ENCODE data around the gene PHRF1.
A peak's percentile ranks its signal among the peaks of the same experiment; 100 is the strongest.

The PHRF1 gene

GRCh38 chr11:592501-592900 lies 16.2 kb downstream of the PHRF1 start:
- H3K36me3 Mint-ChIP-seq (ENCODE audit: insufficient read depth) = peaks cover 69% of the 10 kb centered on the region
- no peak overlapping the region for H3K4me3 Mint-ChIP-seq
- peaks cover 18% of the 10 kb centered on the region for H3K4me1 Mint-ChIP-seq
- H3K27me3 Mint-ChIP-seq = no peaks in the 10 kb centered on the region
- ATAC-seq (replicated peaks; ENCODE audit: extremely low read depth, poor library complexity, severe bottlenecking) = no peak
- no peaks in the 10 kb centered on the region for H3K9me3 Mint-ChIP-seq
- no peak for DNase-seq (ENCODE audit: low spot score in 2 of 2)
- H3K27ac Mint-ChIP-seq (ENCODE audit: low read depth) = no peak overlapping the region

GRCh38 chr11:592918-593317 lies 16.6 kb downstream of the PHRF1 start:
- H3K27ac Mint-ChIP-seq (ENCODE audit: low read depth) = no peak overlapping the region
- no peaks in the 10 kb centered on the region for H3K27me3 Mint-ChIP-seq
- H3K9me3 Mint-ChIP-seq = no peaks in the 10 kb centered on the region
- ATAC-seq (replicated peaks; ENCODE audit: extremely low read depth, poor library complexity, severe bottlenecking) = no peak
- H3K4me3 Mint-ChIP-seq = no peak overlapping the region
- DNase-seq (ENCODE audit: low spot score in 2 of 2) = no peak
- peaks cover 14% of the 10 kb centered on the region for H3K4me1 Mint-ChIP-seq
- H3K36me3 Mint-ChIP-seq (ENCODE audit: insufficient read depth) = peaks cover 69% of the 10 kb centered on the region

GRCh38 chr11:593347-593746 lies 17.1 kb downstream of the PHRF1 start:
- Mint-ChIP-seq H3K27ac (ENCODE audit: low read depth) (no peak overlapping the region), H3K36me3 (ENCODE audit: insufficient read depth) (peaks cover 69% of the 10 kb centered on the region), H3K4me1 (peaks cover 10% of the 10 kb centered on the region), H3K4me3 (no peak overlapping the region), H3K9me3 (no peaks in the 10 kb centered on the region), H3K27me3 (no peaks in the 10 kb centered on the region)
- ATAC-seq (replicated peaks; ENCODE audit: extremely low read depth, poor library complexity, severe bottlenecking) = no peak
- DNase-seq (ENCODE audit: low spot score in 2 of 2) = no peak

GRCh38 chr11:595400-595799 lies 19.1 kb downstream of the PHRF1 start:
- no peaks in the 10 kb centered on the region for H3K4me1 Mint-ChIP-seq
- H3K4me3 Mint-ChIP-seq = no peak overlapping the region
- peaks cover 74% of the 10 kb centered on the region for H3K36me3 Mint-ChIP-seq (ENCODE audit: insufficient read depth)

GRCh38 chr11:596374-596773 lies 20.1 kb downstream of the PHRF1 start:
- Mint-ChIP-seq H3K4me1 (no peaks in the 10 kb centered on the region), H3K9me3 (no peaks in the 10 kb centered on the region), H3K36me3 (ENCODE audit: insufficient read depth) (peaks cover 73% of the 10 kb centered on the region), H3K27me3 (no peaks in the 10 kb centered on the region), H3K27ac (ENCODE audit: low read depth) (peak overlapping the region; percentile 35), H3K4me3 (no peak overlapping the region)
- ATAC-seq (replicated peaks; ENCODE audit: extremely low read depth, poor library complexity, severe bottlenecking) = no peak
- DNase-seq (ENCODE audit: low spot score in 2 of 2) = no peak

More at GRCh38 chr11:595400-595799, 19.1 kb downstream of the PHRF1 start:
- ATAC-seq (replicated peaks; ENCODE audit: extremely low read depth, poor library complexity, severe bottlenecking) (no peak), DNase-seq (ENCODE audit: low spot score in 2 of 2) (no peak)
- Mint-ChIP-seq H3K27ac (ENCODE audit: low read depth) (no peak overlapping the region), H3K9me3 (no peaks in the 10 kb centered on the region), H3K27me3 (no peaks in the 10 kb centered on the region)

- no peak for ATAC-seq (replicated peaks; ENCODE audit: extremely low read depth, poor library complexity, severe bottlenecking)
- H3K36me3 Mint-ChIP-seq (ENCODE audit: insufficient read depth) = peaks cover 74% of the 10 kb centered on the region
- no peaks in the 10 kb centered on the region for H3K4me1 Mint-ChIP-seq
Observed at GRCh38 chr11:597166-597725, 21.0 kb downstream of the PHRF1 start.

GRCh38 chr11:598005-598680 lies 21.9 kb downstream of the PHRF1 start:
- peak overlapping the region; percentile 6 for H3K27ac Mint-ChIP-seq (ENCODE audit: low read depth)
- DNase-seq (ENCODE audit: low spot score in 2 of 2) = no peak
- no peaks in the 10 kb centered on the region for H3K9me3 Mint-ChIP-seq
- no peaks in the 10 kb centered on the region for H3K27me3 Mint-ChIP-seq
- peaks cover 69% of the 10 kb centered on the region for H3K36me3 Mint-ChIP-seq (ENCODE audit: insufficient read depth)
- H3K4me1 Mint-ChIP-seq = no peaks in the 10 kb centered on the region
- no peak overlapping the region for H3K4me3 Mint-ChIP-seq
- no peak for ATAC-seq (replicated peaks; ENCODE audit: extremely low read depth, poor library complexity, severe bottlenecking)

More at GRCh38 chr11:597166-597725, 21.0 kb downstream of the PHRF1 start:
- no peaks in the 10 kb centered on the region for H3K9me3 Mint-ChIP-seq
- H3K27ac Mint-ChIP-seq (ENCODE audit: low read depth) = peak overlapping the region; percentile 35
- H3K4me3 Mint-ChIP-seq = no peak overlapping the region
- H3K27me3 Mint-ChIP-seq = no peaks in the 10 kb centered on the region
- no peak for DNase-seq (ENCODE audit: low spot score in 2 of 2)

- no peaks in the 10 kb centered on the region for H3K27me3 Mint-ChIP-seq
- peaks cover 65% of the 10 kb centered on the region for H3K36me3 Mint-ChIP-seq (ENCODE audit: insufficient read depth)
- no peaks in the 10 kb centered on the region for H3K9me3 Mint-ChIP-seq
- no peak for ATAC-seq (replicated peaks; ENCODE audit: extremely low read depth, poor library complexity, severe bottlenecking)
- H3K27ac Mint-ChIP-seq (ENCODE audit: low read depth) = no peak overlapping the region
- no peak for DNase-seq (ENCODE audit: low spot score in 2 of 2)
- no peaks in the 10 kb centered on the region for H3K4me1 Mint-ChIP-seq
- H3K4me3 Mint-ChIP-seq = no peak overlapping the region
Observed at GRCh38 chr11:601573-602245, 25.4 kb downstream of the PHRF1 start.

- no peaks in the 10 kb centered on the region for H3K27me3 Mint-ChIP-seq
- H3K4me1 Mint-ChIP-seq = no peaks in the 10 kb centered on the region
- DNase-seq (ENCODE audit: low spot score in 2 of 2) = no peak
- H3K9me3 Mint-ChIP-seq = no peaks in the 10 kb centered on the region
- no peak overlapping the region for H3K27ac Mint-ChIP-seq (ENCODE audit: low read depth)
- no peak for ATAC-seq (replicated peaks; ENCODE audit: extremely low read depth, poor library complexity, severe bottlenecking)
- H3K36me3 Mint-ChIP-seq (ENCODE audit: insufficient read depth) = peaks cover 67% of the 10 kb centered on the region
- no peak overlapping the region for H3K4me3 Mint-ChIP-seq
Observed at GRCh38 chr11:603154-603553, 26.9 kb downstream of the PHRF1 start.

GRCh38 chr11:605286-606129 lies 29.2 kb downstream of the PHRF1 start:
- Mint-ChIP-seq H3K36me3 (ENCODE audit: insufficient read depth) (peaks cover 48% of the 10 kb centered on the region), H3K4me1 (no peaks in the 10 kb centered on the region), H3K4me3 (no peak overlapping the region), H3K27ac (ENCODE audit: low read depth) (no peak overlapping the region), H3K9me3 (no peaks in the 10 kb centered on the region), H3K27me3 (no peaks in the 10 kb centered on the region)
- no peak for DNase-seq (ENCODE audit: low spot score in 2 of 2)
- ATAC-seq (replicated peaks; ENCODE audit: extremely low read depth, poor library complexity, severe bottlenecking) = no peak

- DNase-seq (ENCODE audit: low spot score in 2 of 2) = no peak
Observed at GRCh38 chr11:606245-606644, 30.0 kb downstream of the PHRF1 start.

GRCh38 chr11:607020-607780 lies 30.9 kb downstream of the PHRF1 start:
- no peaks in the 10 kb centered on the region for H3K27me3 Mint-ChIP-seq
- no peaks in the 10 kb centered on the region for H3K9me3 Mint-ChIP-seq
- H3K36me3 Mint-ChIP-seq (ENCODE audit: insufficient read depth) = peaks cover 38% of the 10 kb centered on the region
- H3K27ac Mint-ChIP-seq (ENCODE audit: low read depth) = peak overlapping the region; percentile 49
- ATAC-seq (replicated peaks; ENCODE audit: extremely low read depth, poor library complexity, severe bottlenecking) = no peak
- DNase-seq (ENCODE audit: low spot score in 2 of 2) = no peak
- H3K4me3 Mint-ChIP-seq = no peak overlapping the region
- H3K4me1 Mint-ChIP-seq = peaks cover 3% of the 10 kb centered on the region

More at GRCh38 chr11:606245-606644, 30.0 kb downstream of the PHRF1 start:
- Mint-ChIP-seq H3K4me3 (no peak overlapping the region), H3K27ac (ENCODE audit: low read depth) (peak overlapping the region; percentile 49), H3K36me3 (ENCODE audit: insufficient read depth) (peaks cover 45% of the 10 kb centered on the region), H3K4me1 (no peaks in the 10 kb centered on the region), H3K9me3 (no peaks in the 10 kb centered on the region), H3K27me3 (no peaks in the 10 kb centered on the region)
- no peak for ATAC-seq (replicated peaks; ENCODE audit: extremely low read depth, poor library complexity, severe bottlenecking)

Data from central memory CD8-positive, alpha-beta T cell (primary cell).